SKM-1 treated with dmso at 0.1 percent for 144 hours (cell line): ENCODE results near the gene PGM3.

ENCODE experiments used
- DNase-seq: peaks from one replicate; lab custom pipeline; 2025; ENCODE audit not compliant: unreplicated experiment; lab: John Stamatoyannopoulos, UW

Gene PGM3

GRCh38 chr6:83119742-83120300, 73.2 kb downstream of the PGM3 start:
- no peak for DNase-seq

GRCh38 chr6:83117802-83118201, 75.3 kb downstream of the PGM3 start:
- no peak for DNase-seq
